Heart left ventricle (tissue), 13 donors: ENCODE data around the gene NPFFR1.

ENCODE experiments used
- CTCF ChIP-seq, 12 donors: fragments of 200-600 bp; sonication (generic) in 4 of 12; IDR thresholded peaks; one replicate each; pipeline versions ENCODE4 v1.5.0 to v1.8.0; 2018 to 2022; ENCODE audit warnings: antibody characterized with exemption in 12 of 12, mild to moderate bottlenecking in 5 of 12
- POLR2A ChIP-seq, 2 donors: fragments of 450-650 bp; IDR thresholded peaks; one replicate each; pipeline ENCODE4 v1.6.1; 2017; ENCODE audit warnings: antibody characterized with exemption in 2 of 2, mild to moderate bottlenecking in 2 of 2, moderate library complexity in 2 of 2
- donor health status: ischemic (EF 13 %, LVEDD 7.1; RV severe dilation, severe dysfunction).
- donor health status: DM: no; HTN: yes; CAD: no.
- donor health status: DM: no; HTN: no; CAD: no.
- donor health status: ischemic (EF 25% LVEDD 6.9; RV normal size, moderate dysfunction).
- donor health status: ischemic (EF 25% LVEDD 5.7; RV mildly dilated, moderate dysfunction).
- donor health status: ischemic (EF 35%, LVEDD 5.7; RV mildly dilated, moderate dysfunction).
- donor health status: nonischemic (EF 11% LVEDD 7.7; RV severe dilation, severe dysfunction).
- donor health status: DM: yes; HTN: yes; CAD: no.
- donor health status: PGD.
- donor health status: ischemic (EF 29% LVEDD 5.4; RV normal size, mild dysfunction).
- donor health status: nonischemic (EF 23%, LVEDD 6.1; RV moderate dilation, normal function).

GRCh38 chr10:70260259-70260658, 23.5 kb downstream of the NPFFR1 start:
- TF ChIP-seq CTCF (IDR thresholded peaks at IDR 0.05), result no peak
- TF ChIP-seq POLR2A (IDR thresholded peaks at IDR 0.05), result no peak
